HepG2 (cell line): ENCODE data around the gene SRSF3. TPM values are rescaled to one million over a fixed set of nuclear protein-coding genes. Genes with fewer than 3 reads are reported as not detected.
A peak's percentile ranks its signal among the peaks of the same experiment; 100 is the strongest.

ENCODE experiments used
- ATAC-seq: fragments of 200-7000 bp; cut with Tn5 transposase; 3 replicates; pipeline ENCODE4 v1.9.1; 2020; ENCODE audit warnings: mild to moderate bottlenecking, moderate library complexity
- BruUV-seq: library from RNA; stranded (reverse); fragments of 400-500 nt; replicated peaks from 2 replicates; lab custom pipeline; 2021; lab: Mats Ljungman, UMichigan
- CTCF ChIA-PET: fragments of 300-600 bp; formaldehyde crosslinking; extraction: SDS; loops from one replicate; lab custom pipeline; 2021; ENCODE audit warnings: low total read pairs, inconsistent platforms, low intra/inter-chr PET ratio; lab: Yijun Ruan, JAX
- POLR2A ChIA-PET: fragments of 350-600 bp; sonication (Branson Sonifier 250); formaldehyde crosslinking; loops from one replicate; lab custom pipeline; 2020; ENCODE audit warnings: antibody characterized with exemption, inconsistent platforms; lab: Yijun Ruan, JAX
- DNase-seq: peaks from one replicate; pipeline ENCODE4 v3.0.0-alpha.2; 2015; ENCODE audit warnings: low spot score
- FAIRE-seq: peaks from 3 replicates; lab custom pipeline; 2011; peaks lifted over from hg19 to GRCh38; lab: Jason Lieb, UNC
- H2AFZ ChIP-seq: one replicate; pipeline ENCODE4 v1.6.1; 2011; ENCODE audit warnings: low read length, inconsistent platforms
- H3K27ac ChIP-seq: fragments of 300-600 bp; 3 replicates; pipeline ENCODE4 v1.8.0; 2011; ENCODE audit warnings: mixed run types, mild to moderate bottlenecking, mixed read lengths, low read length, inconsistent platforms; ENCODE audit not compliant: insufficient read depth; ENCODE audit errors: extremely low read length
- H3K27me3 ChIP-seq, 2 experiments: fragments of 200-600 bp in 1 of 2; 2 replicates in 1 of 2; 3 replicates in 1 of 2; pipeline versions ENCODE4 v1.6.0 to v1.8.0; 2011; ENCODE audit warnings: low read length in 2 of 2, mild to moderate bottlenecking in 2 of 2, moderate library complexity in 2 of 2, inconsistent platforms in 1 of 2; ENCODE audit not compliant: insufficient read depth in 2 of 2, control insufficient read depth in 1 of 2
- H3K36me3 ChIP-seq, 2 experiments: fragments of 200-600 bp in 1 of 2; replicated peaks in 1 of 2; 2 replicates in 1 of 2; 3 replicates in 1 of 2; pipeline versions ENCODE4 v1.5.1 to v1.8.0; 2011; ENCODE audit warnings: low read length in 2 of 2, inconsistent platforms in 1 of 2; ENCODE audit not compliant: insufficient read depth in 2 of 2, control insufficient read depth in 1 of 2
- H3K4me1 ChIP-seq: 2 replicates; pipeline ENCODE4 v1.5.1; 2012; ENCODE audit warnings: low read length, inconsistent platforms; ENCODE audit not compliant: insufficient read depth
- H3K4me2 ChIP-seq: 2 replicates; pipeline ENCODE4 v1.6.0; 2011; ENCODE audit warnings: low read depth, low read length, inconsistent platforms
- H3K4me3 ChIP-seq, 3 experiments: fragments of 200-600 bp in 1 of 3; sonication (generic), shearing (Covaris generic) in 1 of 3; replicated peaks in 1 of 3; 2 replicates each; pipeline ENCODE4 v1.5.1; 2011 to 2016; ENCODE audit warnings: low read length in 3 of 3, inconsistent platforms in 2 of 3, low read depth in 2 of 3, mild to moderate bottlenecking in 2 of 3, control low read depth in 1 of 3, mixed read lengths in 1 of 3; ENCODE audit not compliant: insufficient read depth in 1 of 3
- H3K79me2 ChIP-seq: one replicate; pipeline ENCODE4 v1.6.1; 2011; ENCODE audit warnings: low read length, inconsistent platforms; ENCODE audit not compliant: insufficient read depth
- H3K9ac ChIP-seq: 2 replicates; pipeline ENCODE4 v1.6.0; 2011; ENCODE audit warnings: mild to moderate bottlenecking, low read depth, low read length, inconsistent platforms; ENCODE audit not compliant: insufficient read depth
- H3K9me3 ChIP-seq: 2 replicates; pipeline ENCODE4 v1.5.1; 2012; ENCODE audit warnings: mild to moderate bottlenecking, low read length
- H4K20me1 ChIP-seq: 2 replicates; pipeline ENCODE4 v1.6.0; 2011; ENCODE audit warnings: inconsistent platforms, mild to moderate bottlenecking, low read length, moderate library complexity; ENCODE audit not compliant: insufficient read depth
- KDM2A ChIP-seq: sonication (generic); formaldehyde crosslinking; IDR thresholded peaks from 2 replicates; pipeline ENCODE4 v1.4.0; 2020; ENCODE audit warnings: low read depth, missing genetic modification reagents, borderline replicate concordance
- TCF7 ChIP-seq: sonication (generic); IDR thresholded peaks from 2 replicates; pipeline ENCODE4 v1.6.1; 2016; ENCODE audit warnings: antibody characterized with exemption, low read depth
- TEAD3 ChIP-seq: optimal IDR thresholded peaks from 2 replicates; pipeline ENCODE3; 2016; ENCODE audit warnings: borderline replicate concordance
- ZBTB7A ChIP-seq: sonication (generic); formaldehyde crosslinking; IDR thresholded peaks from 2 replicates; pipeline ENCODE4 v1.8.0; 2022; ENCODE audit warnings: mild to moderate bottlenecking, missing genetic modification reagents
- ZNF263 ChIP-seq: sonication (generic); formaldehyde crosslinking; IDR thresholded peaks from 2 replicates; pipeline ENCODE4 v1.4.0; 2020; ENCODE audit warnings: missing genetic modification reagents
- ZNF264 ChIP-seq: sonication (generic); formaldehyde crosslinking; IDR thresholded peaks from 2 replicates; pipeline ENCODE4 v1.4.0; 2020; ENCODE audit warnings: missing genetic modification reagents
- ZNF605 ChIP-seq: sonication (generic); formaldehyde crosslinking; IDR thresholded peaks from 2 replicates; pipeline ENCODE4 v1.8.0; 2022; ENCODE audit warnings: mild to moderate bottlenecking, missing genetic modification reagents
- ZSCAN12 ChIP-seq: sonication (generic); formaldehyde crosslinking; IDR thresholded peaks from 2 replicates; pipeline ENCODE4 v1.9.0; 2021; ENCODE audit warnings: mild to moderate bottlenecking, missing genetic modification reagents
- WGBS: methylation state at CpG from one replicate; pipeline ENCODE4 v1.1.6; 2017; ENCODE audit warnings: low lambda C conversion rate; 5-methylcytosine and 5-hydroxymethylcytosine counted together
- in situ Hi-C: cut with HindIII; loops from 2 replicates; pipeline ENCODE4 v1.10.0; 2017; ENCODE audit warnings: low pct_unique_long_range_greater_than_20kb; ENCODE audit not compliant: extremely low pct_ligation_motif_present
- intact Hi-C: fragments of 100-400 bp; cut with micrococcal nuclease; formaldehyde crosslinking; loops from one replicate; pipeline ENCODE4 v1.10.0; 2022; ENCODE audit not compliant: unreplicated experiment
- polyA plus RNA-seq, 8 experiments: library from polyadenylated mRNA; depleted of rRNA in 3 of 8; stranded (reverse) in 7 of 8; unstranded in 1 of 8; fragments of >200 nt; fragmentation: Illumina TruSeq in 4 of 8; extraction: Trizol in 4 of 8; gene quantifications; 2 replicates each; pipeline versions ENCODE4 v1.2.1 to v1.2.3, GENCODE V29; 2011 to 2016; ENCODE audit warnings: low read depth in 4 of 8, missing spikeins in 1 of 8, mixed read lengths in 1 of 8; ENCODE audit not compliant: insufficient read depth in 1 of 8
- total RNA-seq, 5 experiments: library from RNA; depleted of rRNA; stranded (reverse); fragments of >200 nt; fragmentation: Illumina TruSeq; extraction: Trizol; gene quantifications; 2 replicates each; pipeline ENCODE4 v1.2.3, GENCODE V29; 2016; ENCODE audit warnings: low read depth in 1 of 5
- TF ChIP-seq, protein P1 (sequence below): sonication (generic); formaldehyde crosslinking; conservative IDR thresholded peaks from 2 replicates; pipeline ENCODE4 v1.4.0; 2020; ENCODE audit warnings: missing genetic modification reagents
- TF ChIP-seq, protein P2 (sequence below): IDR thresholded peaks from 2 replicates; pipeline ENCODE4 v1.6.1; 2016; ENCODE audit warnings: missing compliant biosample characterization, missing genetic modification reagents, borderline replicate concordance
- TF ChIP-seq, protein P3 (sequence below): sonication (generic); formaldehyde crosslinking; IDR thresholded peaks from 2 replicates; pipeline ENCODE4 v1.5.1; 2020; ENCODE audit warnings: mild to moderate bottlenecking, missing genetic modification reagents, moderate library complexity

SRSF3 gene
- total and polyA plus RNA-seq, 2 of the 13 experiments (the other 11 are each of a cell fraction or from before 2014, with no cell fraction given): 206 to 684 TPM

DNA sequence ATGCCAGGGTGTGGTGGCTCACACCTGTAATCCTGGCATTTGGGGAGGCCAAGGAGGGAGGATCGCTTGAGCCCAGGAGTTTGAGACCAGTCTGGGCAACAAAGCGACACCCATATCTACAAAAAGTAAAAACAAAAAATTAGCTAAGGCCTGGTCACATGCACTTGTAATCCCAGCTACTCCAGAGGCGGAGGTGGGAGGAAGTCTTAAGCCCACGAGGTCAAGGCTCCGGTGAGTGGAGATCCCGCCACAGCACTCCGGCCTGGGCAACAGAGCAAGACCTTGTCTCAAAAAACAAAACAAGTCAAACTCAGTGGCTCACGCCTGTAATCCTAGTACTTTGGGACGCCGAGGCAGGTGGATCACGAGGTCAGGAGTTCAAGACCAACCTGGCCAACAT, 35.6 kb downstream of the SRSF3 start:
- no peaks in the 10 kb centered on the region for H3K9me3 ChIP-seq
- DNase-seq (no peak), ATAC-seq (no peak), FAIRE-seq (no peak)
- H3K27ac ChIP-seq: no peak overlapping the region
- WGBS: 40% methylated on average over 11 of the region's 11 CpGs
- no peak overlapping the region for H3K4me2 ChIP-seq
- BruUV-seq: no TSS peak
- no peak overlapping the region for H2AFZ ChIP-seq
- no peaks in the 10 kb centered on the region for H3K36me3 ChIP-seq
- CTCF ChIA-PET: no interaction called here
- no peak overlapping the region for H3K4me3 ChIP-seq
- H3K9ac ChIP-seq: no peak overlapping the region
- H3K4me1 ChIP-seq: peaks cover 53% of the 10 kb centered on the region
- in situ Hi-C loops: no loop called here
- intact Hi-C loops: loop anchor here (10.0 kb wide), 1 partner anchor 225 kb away; no protein-coding TSS in a partner anchor
- no peaks in the 10 kb centered on the region for H3K79me2 ChIP-seq
- TF ChIP-seq ZNF605: no peak
- TF ChIP-seq KDM2A (CRISPR knock-in tag): 0 out of 2 replicates have a peak, but pooled peaks have one; percentile 21
- no peak for TF ChIP-seq ZBTB7A (CRISPR knock-in tag)
- TF ChIP-seq, protein P1, sequence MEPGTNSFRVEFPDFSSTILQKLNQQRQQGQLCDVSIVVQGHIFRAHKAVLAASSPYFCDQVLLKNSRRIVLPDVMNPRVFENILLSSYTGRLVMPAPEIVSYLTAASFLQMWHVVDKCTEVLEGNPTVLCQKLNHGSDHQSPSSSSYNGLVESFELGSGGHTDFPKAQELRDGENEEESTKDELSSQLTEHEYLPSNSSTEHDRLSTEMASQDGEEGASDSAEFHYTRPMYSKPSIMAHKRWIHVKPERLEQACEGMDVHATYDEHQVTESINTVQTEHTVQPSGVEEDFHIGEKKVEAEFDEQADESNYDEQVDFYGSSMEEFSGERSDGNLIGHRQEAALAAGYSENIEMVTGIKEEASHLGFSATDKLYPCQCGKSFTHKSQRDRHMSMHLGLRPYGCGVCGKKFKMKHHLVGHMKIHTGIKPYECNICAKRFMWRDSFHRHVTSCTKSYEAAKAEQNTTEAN (CRISPR knock-in tag): no peak
- no peak for TF ChIP-seq ZNF263
- no peaks in the 10 kb centered on the region for H4K20me1 ChIP-seq
- POLR2A ChIA-PET: interaction anchor here (1.4 to 1.6 kb wide), 2 partner anchors 37 to 46 kb away, joined by 3 to 6 read pairs; no protein-coding TSS in a partner anchor
- peaks cover 5 to 65% of the 10 kb centered on the region in 2 experiments for H3K27me3 ChIP-seq

DNA sequence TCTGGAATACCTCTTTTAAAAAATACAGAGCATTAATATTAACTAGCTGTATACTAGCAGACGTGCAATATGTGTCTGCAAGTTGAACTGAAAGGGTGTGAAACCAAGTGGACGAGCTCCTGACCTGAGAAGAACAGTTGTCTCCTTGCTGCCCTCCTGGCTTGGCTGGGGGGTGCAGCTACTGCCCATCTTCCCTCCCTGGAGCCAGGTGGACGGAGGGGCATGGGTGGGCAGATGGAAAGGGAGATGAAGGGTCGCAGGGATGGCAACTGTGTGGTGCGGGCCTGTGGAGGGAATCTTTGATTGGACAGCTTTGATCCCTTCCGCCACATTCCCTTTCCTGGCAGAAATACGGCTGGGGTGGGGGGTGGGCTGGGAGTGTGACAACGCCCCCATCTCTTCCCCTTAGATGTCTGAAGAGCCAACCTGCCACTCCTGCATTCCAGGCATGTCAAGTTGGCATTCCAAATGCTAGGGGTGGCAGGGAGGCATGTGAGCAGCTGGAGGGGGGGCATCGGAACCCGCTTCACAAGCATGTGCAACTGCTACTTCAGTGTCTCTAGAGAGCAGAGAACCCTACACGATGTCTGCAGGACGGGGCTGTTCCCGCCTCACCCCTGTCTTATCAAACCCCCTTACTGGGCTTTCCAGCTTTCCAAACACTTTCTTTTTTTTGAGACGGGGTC, 37.3 kb downstream of the SRSF3 start:
- H3K27me3 ChIP-seq: peaks cover 6 to 66% of the 10 kb centered on the region in 2 experiments
- intact Hi-C loops: no loop called here
- peaks cover 46% of the 10 kb centered on the region for H3K4me1 ChIP-seq
- in situ Hi-C loops: no loop called here
- H3K4me2 ChIP-seq: peak overlapping the region; percentile 13; the same call in 1 of the 2 replicates
- H3K36me3 ChIP-seq: no peaks in the 10 kb centered on the region
- H3K27ac ChIP-seq: no peak overlapping the region
- POLR2A ChIA-PET: interaction anchor here (1.0 to 1.5 kb wide), 3 partner anchors 11 to 47 kb away, joined by 4 to 7 read pairs (median 6); partner anchors contain the start of gene CDKN1A
- H3K9ac ChIP-seq: no peak overlapping the region
- ATAC-seq (0 out of 3 replicates have a peak, but pooled peaks have one; percentile 10), DNase-seq (no peak), FAIRE-seq (no peak)
- no TSS peak for BruUV-seq
- H3K9me3 ChIP-seq: no peaks in the 10 kb centered on the region
- H2AFZ ChIP-seq: no peak overlapping the region
- TF ChIP-seq TCF7 (peak; percentile 16; the same call in 1 of the 2 replicates), ZSCAN12 (CRISPR knock-in tag) (no peak), ZNF264 (CRISPR knock-in tag) (no peak), TEAD3 (CRISPR knock-in tag) (peak; percentile 43)
- TF ChIP-seq, protein P2, sequence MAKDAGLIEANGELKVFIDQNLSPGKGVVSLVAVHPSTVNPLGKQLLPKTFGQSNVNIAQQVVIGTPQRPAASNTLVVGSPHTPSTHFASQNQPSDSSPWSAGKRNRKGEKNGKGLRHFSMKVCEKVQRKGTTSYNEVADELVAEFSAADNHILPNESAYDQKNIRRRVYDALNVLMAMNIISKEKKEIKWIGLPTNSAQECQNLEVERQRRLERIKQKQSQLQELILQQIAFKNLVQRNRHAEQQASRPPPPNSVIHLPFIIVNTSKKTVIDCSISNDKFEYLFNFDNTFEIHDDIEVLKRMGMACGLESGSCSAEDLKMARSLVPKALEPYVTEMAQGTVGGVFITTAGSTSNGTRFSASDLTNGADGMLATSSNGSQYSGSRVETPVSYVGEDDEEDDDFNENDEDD (CRISPR knock-in tag): no peak
- TF ChIP-seq, protein P3, sequence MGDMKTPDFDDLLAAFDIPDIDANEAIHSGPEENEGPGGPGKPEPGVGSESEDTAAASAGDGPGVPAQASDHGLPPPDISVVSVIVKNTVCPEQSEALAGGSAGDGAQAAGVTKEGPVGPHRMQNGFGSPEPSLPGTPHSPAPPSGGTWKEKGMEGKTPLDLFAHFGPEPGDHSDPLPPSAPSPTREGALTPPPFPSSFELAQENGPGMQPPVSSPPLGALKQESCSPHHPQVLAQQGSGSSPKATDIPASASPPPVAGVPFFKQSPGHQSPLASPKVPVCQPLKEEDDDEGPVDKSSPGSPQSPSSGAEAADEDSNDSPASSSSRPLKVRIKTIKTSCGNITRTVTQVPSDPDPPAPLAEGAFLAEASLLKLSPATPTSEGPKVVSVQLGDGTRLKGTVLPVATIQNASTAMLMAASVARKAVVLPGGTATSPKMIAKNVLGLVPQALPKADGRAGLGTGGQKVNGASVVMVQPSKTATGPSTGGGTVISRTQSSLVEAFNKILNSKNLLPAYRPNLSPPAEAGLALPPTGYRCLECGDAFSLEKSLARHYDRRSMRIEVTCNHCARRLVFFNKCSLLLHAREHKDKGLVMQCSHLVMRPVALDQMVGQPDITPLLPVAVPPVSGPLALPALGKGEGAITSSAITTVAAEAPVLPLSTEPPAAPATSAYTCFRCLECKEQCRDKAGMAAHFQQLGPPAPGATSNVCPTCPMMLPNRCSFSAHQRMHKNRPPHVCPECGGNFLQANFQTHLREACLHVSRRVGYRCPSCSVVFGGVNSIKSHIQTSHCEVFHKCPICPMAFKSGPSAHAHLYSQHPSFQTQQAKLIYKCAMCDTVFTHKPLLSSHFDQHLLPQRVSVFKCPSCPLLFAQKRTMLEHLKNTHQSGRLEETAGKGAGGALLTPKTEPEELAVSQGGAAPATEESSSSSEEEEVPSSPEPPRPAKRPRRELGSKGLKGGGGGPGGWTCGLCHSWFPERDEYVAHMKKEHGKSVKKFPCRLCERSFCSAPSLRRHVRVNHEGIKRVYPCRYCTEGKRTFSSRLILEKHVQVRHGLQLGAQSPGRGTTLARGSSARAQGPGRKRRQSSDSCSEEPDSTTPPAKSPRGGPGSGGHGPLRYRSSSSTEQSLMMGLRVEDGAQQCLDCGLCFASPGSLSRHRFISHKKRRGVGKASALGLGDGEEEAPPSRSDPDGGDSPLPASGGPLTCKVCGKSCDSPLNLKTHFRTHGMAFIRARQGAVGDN: peak; percentile 38
- H4K20me1 ChIP-seq: no peaks in the 10 kb centered on the region
- WGBS: 18% methylated on average over 14 of the region's 14 CpGs
- H3K4me3 ChIP-seq: peak overlapping the region in 1 of 3 experiments; percentile 31; a peak in 1 of 6 replicates
- no peaks in the 10 kb centered on the region for H3K79me2 ChIP-seq
- CTCF ChIA-PET: no interaction called here
